ENCODE data around the gene STIM1.

The STIM1 gene

GRCh38 chr11:4063348-4063747, 207.9 kb downstream of the STIM1 start:
- Histone ChIP-seq H3K4me3 (ENCODE audit: insufficient read depth, low read length, poor library complexity, severe bottlenecking) (no peak overlapping the region), H3K27ac (ENCODE audit: low read depth, low read length) (no peak overlapping the region), H3K9ac (ENCODE audit: low read length) (no peak overlapping the region), H3K9me3 (ENCODE audit: insufficient read depth, low read length) (no peaks in the 10 kb centered on the region), H2AFZ (ENCODE audit: low read depth, low read length, severe bottlenecking) (no peak overlapping the region), H3K36me3 (ENCODE audit: low read length) (no peaks in the 10 kb centered on the region), H3F3A (ENCODE audit: insufficient read depth) (no peaks in the 10 kb centered on the region), H3K4me2 (ENCODE audit: low read depth, low read length, poor library complexity, severe bottlenecking) (no peak overlapping the region), H3K9me2 (replicated peaks; ENCODE audit: insufficient read depth, low read length) (no peaks in the 10 kb centered on the region), H3K79me2 (ENCODE audit: insufficient read depth, low read length) (no peaks in the 10 kb centered on the region), H4K20me1 (ENCODE audit: low read depth, low read length) (no peaks in the 10 kb centered on the region), H3K27me3 (ENCODE audit: low read length) (no peaks in the 10 kb centered on the region)
- TF ChIP-seq CTCF (IDR thresholded peaks at IDR 0.05; ENCODE audit: insufficient read depth, low read length, poor library complexity, severe bottlenecking) (no peak), EZH2phosphoT487 (conservative IDR thresholded peaks at IDR 0.05; ENCODE audit: low read length) (no peak)

- TF ChIP-seq EZH2phosphoT487 (conservative IDR thresholded peaks at IDR 0.05; ENCODE audit: low read length) (no peak), CTCF (IDR thresholded peaks at IDR 0.05; ENCODE audit: insufficient read depth, low read length, poor library complexity, severe bottlenecking) (no peak)
- Histone ChIP-seq H3K36me3 (ENCODE audit: low read length) (no peaks in the 10 kb centered on the region), H3K79me2 (ENCODE audit: insufficient read depth, low read length) (no peaks in the 10 kb centered on the region), H3K27ac (ENCODE audit: low read depth, low read length) (no peak overlapping the region), H3F3A (ENCODE audit: insufficient read depth) (no peaks in the 10 kb centered on the region), H3K9me2 (replicated peaks; ENCODE audit: insufficient read depth, low read length) (no peaks in the 10 kb centered on the region), H4K20me1 (ENCODE audit: low read depth, low read length) (no peaks in the 10 kb centered on the region), H3K9me3 (ENCODE audit: insufficient read depth, low read length) (no peaks in the 10 kb centered on the region), H3K4me3 (ENCODE audit: insufficient read depth, low read length, poor library complexity, severe bottlenecking) (no peak overlapping the region), H3K27me3 (ENCODE audit: low read length) (no peaks in the 10 kb centered on the region), H3K9ac (ENCODE audit: low read length) (no peak overlapping the region), H2AFZ (ENCODE audit: low read depth, low read length, severe bottlenecking) (no peak overlapping the region), H3K4me2 (ENCODE audit: low read depth, low read length, poor library complexity, severe bottlenecking) (no peak overlapping the region)
Measured at GRCh38 chr11:4064278-4064955, 209.0 kb downstream of the STIM1 start.

GRCh38 chr11:4065086-4065485, 209.6 kb downstream of the STIM1 start:
- no peaks in the 10 kb centered on the region for H3K9me3 ChIP-seq (ENCODE audit: insufficient read depth, low read length)
- H3K9me2 ChIP-seq (replicated peaks; ENCODE audit: insufficient read depth, low read length), result no peaks in the 10 kb centered on the region
- no peaks in the 10 kb centered on the region for H3K36me3 ChIP-seq (ENCODE audit: low read length)
- no peak overlapping the region for H3K4me3 ChIP-seq (ENCODE audit: insufficient read depth, low read length, poor library complexity, severe bottlenecking)
- H2AFZ ChIP-seq (ENCODE audit: low read depth, low read length, severe bottlenecking), result no peak overlapping the region
- H3K9ac ChIP-seq (ENCODE audit: low read length), result no peak overlapping the region
- no peaks in the 10 kb centered on the region for H3F3A ChIP-seq (ENCODE audit: insufficient read depth)
- no peaks in the 10 kb centered on the region for H4K20me1 ChIP-seq (ENCODE audit: low read depth, low read length)
- no peak for TF ChIP-seq EZH2phosphoT487 (conservative IDR thresholded peaks at IDR 0.05; ENCODE audit: low read length)
- TF ChIP-seq CTCF (IDR thresholded peaks at IDR 0.05; ENCODE audit: insufficient read depth, low read length, poor library complexity, severe bottlenecking), result no peak
- H3K27ac ChIP-seq (ENCODE audit: low read depth, low read length), result no peak overlapping the region
- H3K27me3 ChIP-seq (ENCODE audit: low read length), result no peaks in the 10 kb centered on the region
- no peak overlapping the region for H3K4me2 ChIP-seq (ENCODE audit: low read depth, low read length, poor library complexity, severe bottlenecking)
- no peaks in the 10 kb centered on the region for H3K79me2 ChIP-seq (ENCODE audit: insufficient read depth, low read length)

Data from SU-DHL-6 (cell line).